Subcutaneous adipose tissue (tissue), 4 donors: ENCODE measurements around the gene ANKRD11. TPM values are rescaled to one million over a fixed set of nuclear protein-coding genes. Genes with fewer than 3 reads are reported as not detected.

Experiments
- total RNA-seq, 4 donors: library from RNA; depleted of rRNA; stranded (reverse); fragments of >200 nt; gene quantifications; one replicate each; pipeline ENCODE4 v1.1.0, GENCODE V29; 2016
- TF ChIP-seq, protein P1 (sequence below): fragments of 450-650 bp; IDR thresholded peaks from one replicate; pipeline ENCODE4 v1.5.1; 2016; ENCODE audit warnings: low read depth, mild to moderate bottlenecking, control low read depth, antibody characterized with exemption, moderate library complexity

Gene ANKRD11
- total RNA-seq, 4 donors from 2014 or later: 56.1 to 190 (median 62.6) TPM

DNA sequence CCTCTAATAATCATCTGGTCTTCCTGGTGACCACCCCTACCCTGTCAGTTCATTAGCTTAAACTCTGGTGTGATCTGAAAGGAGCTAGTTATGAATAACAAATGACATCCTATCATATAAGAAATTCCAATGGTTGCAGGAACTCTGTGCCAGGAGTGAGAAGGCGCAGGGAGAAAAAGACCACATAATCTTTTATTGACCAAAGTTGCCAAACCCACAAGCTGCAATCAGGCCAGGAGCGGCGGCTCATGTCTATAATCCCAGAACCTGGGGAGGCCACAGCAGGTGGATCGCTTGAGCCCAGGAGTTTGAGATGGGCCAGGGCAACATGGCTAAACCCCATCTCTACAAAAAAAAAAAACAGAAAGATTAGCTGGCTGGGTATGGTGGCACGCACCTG lies 23.4 kb downstream of the ANKRD11 start:
- TF ChIP-seq, protein P1, sequence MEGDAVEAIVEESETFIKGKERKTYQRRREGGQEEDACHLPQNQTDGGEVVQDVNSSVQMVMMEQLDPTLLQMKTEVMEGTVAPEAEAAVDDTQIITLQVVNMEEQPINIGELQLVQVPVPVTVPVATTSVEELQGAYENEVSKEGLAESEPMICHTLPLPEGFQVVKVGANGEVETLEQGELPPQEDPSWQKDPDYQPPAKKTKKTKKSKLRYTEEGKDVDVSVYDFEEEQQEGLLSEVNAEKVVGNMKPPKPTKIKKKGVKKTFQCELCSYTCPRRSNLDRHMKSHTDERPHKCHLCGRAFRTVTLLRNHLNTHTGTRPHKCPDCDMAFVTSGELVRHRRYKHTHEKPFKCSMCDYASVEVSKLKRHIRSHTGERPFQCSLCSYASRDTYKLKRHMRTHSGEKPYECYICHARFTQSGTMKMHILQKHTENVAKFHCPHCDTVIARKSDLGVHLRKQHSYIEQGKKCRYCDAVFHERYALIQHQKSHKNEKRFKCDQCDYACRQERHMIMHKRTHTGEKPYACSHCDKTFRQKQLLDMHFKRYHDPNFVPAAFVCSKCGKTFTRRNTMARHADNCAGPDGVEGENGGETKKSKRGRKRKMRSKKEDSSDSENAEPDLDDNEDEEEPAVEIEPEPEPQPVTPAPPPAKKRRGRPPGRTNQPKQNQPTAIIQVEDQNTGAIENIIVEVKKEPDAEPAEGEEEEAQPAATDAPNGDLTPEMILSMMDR: no peak

DNA sequence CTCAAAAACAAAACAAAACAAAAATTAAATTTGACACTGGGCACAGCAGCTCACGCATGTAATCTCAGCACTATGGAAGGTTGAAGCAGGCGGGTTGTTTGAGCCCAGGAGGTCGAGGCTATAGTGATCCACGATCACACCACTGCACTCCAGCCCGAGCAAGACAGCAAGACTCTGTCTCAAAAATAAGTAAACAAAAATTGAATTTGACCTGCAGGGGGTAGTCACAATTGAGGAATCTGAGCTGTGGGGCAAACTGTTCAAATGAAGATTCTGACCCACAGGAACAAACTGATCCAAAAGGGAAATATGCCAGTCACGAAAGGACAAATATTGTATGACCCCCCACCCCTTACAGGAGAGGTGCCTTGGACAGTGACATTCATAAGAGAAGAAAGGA lies 29.8 kb downstream of the ANKRD11 start:
- TF ChIP-seq, protein P1: no peak

DNA sequence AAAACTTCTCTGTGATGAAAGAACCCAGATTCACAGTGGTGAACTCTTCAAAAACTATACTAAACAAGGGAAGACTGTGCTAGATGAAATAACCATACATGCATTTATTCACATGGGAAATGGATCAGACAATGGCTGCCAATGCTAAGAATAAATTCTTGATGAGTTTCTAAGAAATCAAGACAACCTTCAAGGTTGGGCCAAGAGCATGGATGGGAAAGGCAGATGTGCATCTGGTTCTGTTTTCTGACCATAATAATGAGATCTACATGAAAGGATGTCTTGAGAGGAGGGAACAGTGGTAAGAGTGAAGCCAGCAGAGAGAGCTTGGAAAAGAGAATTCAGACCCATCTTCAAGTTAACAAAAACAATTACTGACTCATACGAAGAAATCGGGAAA lies 31.4 kb downstream of the ANKRD11 start:
- TF ChIP-seq, protein P1: no peak

DNA sequence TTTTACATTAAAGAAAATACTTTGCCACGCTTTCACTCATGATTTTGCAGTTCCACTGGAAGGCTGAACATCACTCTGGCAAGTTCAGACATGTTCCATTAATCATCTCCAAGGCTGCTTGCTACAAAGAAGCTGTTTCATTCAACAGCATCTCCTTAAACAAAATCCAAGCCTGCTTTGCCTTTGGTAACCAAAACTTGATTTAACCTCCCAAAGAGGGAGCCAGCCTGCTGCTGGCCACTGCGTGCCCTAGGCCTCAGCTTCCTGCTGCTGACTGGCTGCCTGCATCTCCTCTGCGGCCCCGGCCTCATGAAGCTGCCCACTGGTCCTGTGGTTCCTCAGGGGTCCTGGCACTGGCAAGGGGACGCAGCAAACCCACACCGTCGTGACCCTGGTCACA lies 31.8 kb downstream of the ANKRD11 start:
- TF ChIP-seq, protein P1: no peak

DNA sequence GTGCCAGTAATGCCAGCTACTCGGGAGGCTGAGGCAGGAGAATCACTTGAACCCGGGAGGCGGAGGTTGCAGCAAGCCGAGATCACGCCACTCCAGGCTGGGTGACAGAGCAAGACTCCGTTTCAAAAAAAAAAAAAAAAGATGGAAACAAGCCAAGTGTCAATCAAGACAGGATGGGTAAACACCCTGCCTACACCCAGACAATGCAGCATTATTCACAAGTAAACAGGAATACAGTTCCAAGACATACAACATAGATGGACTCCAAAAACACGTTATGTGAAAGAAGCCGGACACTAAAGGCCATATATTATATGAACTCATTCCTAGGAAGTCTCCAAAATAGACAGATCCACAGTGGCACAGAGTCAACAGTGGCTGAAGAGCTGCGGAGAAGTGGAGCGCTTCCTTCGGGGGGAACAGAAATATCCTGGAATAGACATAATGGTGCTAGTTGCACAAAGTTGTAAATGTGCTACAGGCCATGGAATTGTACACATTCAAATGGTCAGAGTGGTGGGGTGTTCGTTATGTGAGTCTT lies 33.9 kb downstream of the ANKRD11 start:
- TF ChIP-seq, protein P1: no peak

DNA sequence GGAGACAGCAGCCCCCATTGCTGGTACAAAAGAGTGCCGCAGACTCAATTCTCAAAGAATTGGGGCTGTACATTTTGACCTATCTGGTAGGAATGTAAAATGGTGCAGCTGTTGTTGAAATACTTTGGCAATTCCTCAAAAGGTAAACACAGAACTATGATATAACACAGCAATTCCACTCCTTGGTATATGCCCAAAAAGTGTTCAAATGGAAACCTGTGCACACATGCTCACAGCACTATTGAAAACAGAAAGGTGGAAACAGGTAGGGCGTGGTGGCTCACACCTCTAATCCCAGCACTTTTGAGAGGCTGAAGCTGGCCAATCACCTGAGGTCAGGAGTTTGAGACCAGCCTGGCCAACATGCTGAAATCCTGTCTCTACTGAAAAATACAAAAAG lies 34.7 kb downstream of the ANKRD11 start:
- TF ChIP-seq, protein P1: no peak

DNA sequence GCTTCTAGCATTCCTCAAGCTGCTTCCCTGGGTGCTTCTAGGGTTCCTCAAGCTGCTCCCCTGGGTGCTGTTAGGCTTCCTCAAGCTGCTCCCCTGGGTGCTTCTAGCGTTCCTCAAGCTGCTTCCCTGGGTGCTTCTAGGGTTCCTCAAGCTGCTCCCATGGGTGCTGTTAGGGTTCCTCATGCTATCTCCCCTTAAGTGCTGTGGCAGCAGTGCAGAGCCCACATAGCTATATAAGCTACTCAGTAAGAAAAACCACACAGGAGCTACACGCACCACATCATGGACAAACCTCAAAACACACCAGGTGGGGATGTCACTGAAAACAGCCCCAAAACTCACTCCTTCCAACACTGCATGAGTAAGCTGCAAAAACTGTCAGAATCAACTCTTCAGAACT lies 35.2 kb downstream of the ANKRD11 start:
- TF ChIP-seq, protein P1: no peak
